SK-N-SH (cell line): Measurements from ENCODE around the gene RAB8A. TPM values are rescaled to one million over a fixed set of nuclear protein-coding genes. Genes with fewer than 3 reads are reported as not detected.

Experiments used
- CTCF ChIA-PET: fragments of 300-600, 350-600 bp; formaldehyde crosslinking; extraction: SDS; loops from one replicate; lab custom pipeline; 2021; lab: Yijun Ruan, JAX
- POLR2A ChIA-PET: fragments of 350-600 bp; sonication (Branson Sonifier 250); formaldehyde crosslinking; extraction: SDS; loops from one replicate; lab custom pipeline; 2020; ENCODE audit warnings: antibody characterized with exemption, inconsistent platforms; lab: Yijun Ruan, JAX
- DNase-seq: peaks from one replicate; pipeline ENCODE4 v3.0.0; 2012
- H2AFZ ChIP-seq: fragments of 200-600 bp; sonication (generic); 2 replicates; pipeline ENCODE4 v1.8.1; 2016; ENCODE audit warnings: antibody characterized with exemption, mild to moderate bottlenecking, low read depth
- H3F3A ChIP-seq: fragments of 200-600 bp; sonication (generic); replicated peaks from 2 replicates; pipeline ENCODE3; 2016; ENCODE audit warnings: antibody characterized with exemption, mild to moderate bottlenecking; ENCODE audit not compliant: insufficient read depth
- H3K27ac ChIP-seq, 2 experiments: fragments of 200-500 bp in 1 of 2; fragments of 200-600 bp in 1 of 2; sonication (Bioruptor generic) in 1 of 2; sonication (generic), shearing (Covaris generic) in 1 of 2; 2 replicates each; pipeline versions ENCODE4 v1.5.1 to v1.6.1; 2014 to 2016; ENCODE audit warnings: low read depth in 2 of 2, inconsistent platforms in 1 of 2, low read length in 1 of 2, mild to moderate bottlenecking in 1 of 2, mixed read lengths in 1 of 2
- H3K27me3 ChIP-seq: fragments of 200-600 bp; sonication (generic), shearing (Covaris generic); 2 replicates; pipeline ENCODE4 v1.6.1; 2016; ENCODE audit warnings: mixed run types; ENCODE audit not compliant: insufficient read depth
- H3K36me3 ChIP-seq, 2 experiments: fragments of 200-500 bp in 1 of 2; fragments of 200-600 bp in 1 of 2; sonication (Bioruptor generic) in 1 of 2; sonication (generic) in 1 of 2; replicated peaks in 1 of 2; 2 replicates each; pipeline versions ENCODE3 to v1.5.1; 2014 to 2016; ENCODE audit warnings: low read length in 1 of 2, mild to moderate bottlenecking in 1 of 2; ENCODE audit not compliant: insufficient read depth in 2 of 2, control insufficient read depth in 1 of 2
- H3K4me1 ChIP-seq, 2 experiments: fragments of 200-500 bp in 1 of 2; fragments of 200-600 bp in 1 of 2; sonication (Bioruptor generic) in 1 of 2; sonication (generic), shearing (Covaris generic) in 1 of 2; 2 replicates each; pipeline versions ENCODE4 v1.5.1 to v1.6.1; 2014 to 2016; ENCODE audit warnings: low read depth in 1 of 2, low read length in 1 of 2, mixed run types in 1 of 2; ENCODE audit not compliant: insufficient read depth in 2 of 2, control insufficient read depth in 1 of 2
- H3K4me2 ChIP-seq: fragments of 200-600 bp; sonication (generic), shearing (Covaris generic); 2 replicates; pipeline ENCODE4 v1.6.1; 2017; ENCODE audit warnings: mixed run types
- H3K4me3 ChIP-seq, 2 experiments: fragments of 200-500 bp in 1 of 2; fragments of 200-600 bp in 1 of 2; sonication (Bioruptor generic) in 1 of 2; sonication (generic), shearing (Covaris generic) in 1 of 2; 2 replicates each; pipeline versions ENCODE4 v1.5.1 to v1.8.1; 2014 to 2016; ENCODE audit warnings: low read depth in 2 of 2, inconsistent platforms in 1 of 2, low read length in 1 of 2, mild to moderate bottlenecking in 1 of 2, mixed read lengths in 1 of 2, moderate library complexity in 1 of 2
- H3K79me2 ChIP-seq: fragments of 200-600 bp; sonication (generic); 2 replicates; pipeline ENCODE4 v1.8.1; 2017; ENCODE audit warnings: mild to moderate bottlenecking; ENCODE audit not compliant: insufficient read depth
- H3K9ac ChIP-seq: fragments of 200-600 bp; sonication (generic); 2 replicates; pipeline ENCODE4 v1.6.1; 2017; ENCODE audit warnings: mixed run types
- H3K9me2 ChIP-seq: fragments of 200-600 bp; sonication (generic); 2 replicates; pipeline ENCODE4 v1.6.1; 2017; ENCODE audit warnings: mixed run types
- H3K9me3 ChIP-seq: fragments of 200-600 bp; sonication (generic); 2 replicates; pipeline ENCODE4 v1.6.1; 2017; ENCODE audit warnings: mixed run types, mild to moderate bottlenecking, moderate library complexity
- H4K20me1 ChIP-seq: fragments of 200-600 bp; sonication (generic); 2 replicates; pipeline ENCODE4 v1.6.1; 2017; ENCODE audit warnings: mild to moderate bottlenecking, mixed run types; ENCODE audit not compliant: insufficient read depth
- CTCF ChIP-seq: fragments of 200-600 bp; sonication (generic); IDR thresholded peaks from 2 replicates; pipeline ENCODE4 v1.6.1; 2017; ENCODE audit warnings: antibody characterized with exemption, mild to moderate bottlenecking, moderate library complexity
- EP300 ChIP-seq, 2 experiments: IDR thresholded peaks; 2 replicates each; pipeline versions ENCODE4 v1.4.0 to v1.6.1; 2012; ENCODE audit warnings: borderline replicate concordance in 1 of 2, low read depth in 1 of 2, low read length in 1 of 2
- GABPA ChIP-seq: IDR thresholded peaks from 2 replicates; pipeline ENCODE4 v1.4.0; 2012; ENCODE audit warnings: low read depth, mild to moderate bottlenecking
- IRF3 ChIP-seq: fragments of 150-350 bp; IDR thresholded peaks from 2 replicates; pipeline ENCODE4 v1.6.1; 2016; ENCODE audit warnings: mild to moderate bottlenecking, low read depth, low read length
- NRF1 ChIP-seq: IDR thresholded peaks from 2 replicates; pipeline ENCODE4 v1.6.1; 2012; ENCODE audit warnings: low read depth, mild to moderate bottlenecking, low read length
- RAD21 ChIP-seq: IDR thresholded peaks from 2 replicates; pipeline ENCODE4 v1.6.1; 2012; ENCODE audit warnings: mild to moderate bottlenecking, low read length
- RXRA ChIP-seq: IDR thresholded peaks from 2 replicates; pipeline ENCODE4 v1.4.0; 2012; ENCODE audit warnings: low read depth, mild to moderate bottlenecking, borderline replicate concordance
- SMC3 ChIP-seq: IDR thresholded peaks from 2 replicates; pipeline ENCODE4 v1.6.1; 2012; ENCODE audit warnings: low read depth, low read length, improper control_type of control experiment
- TEAD4 ChIP-seq: IDR thresholded peaks from 2 replicates; pipeline ENCODE4 v1.4.0; 2012; ENCODE audit warnings: mild to moderate bottlenecking, borderline replicate concordance; ENCODE audit not compliant: insufficient read depth
- YY1 ChIP-seq: IDR thresholded peaks from 2 replicates; pipeline ENCODE4 v1.4.0; 2012; ENCODE audit warnings: low read depth, mild to moderate bottlenecking
- WGBS: methylation state at CpG from one replicate; pipeline ENCODE4 v1.1.6; 2017; ENCODE audit warnings: low lambda C conversion rate; 5-methylcytosine and 5-hydroxymethylcytosine counted together
- polyA plus RNA-seq, 3 experiments: library from polyadenylated mRNA; depleted of rRNA; stranded (reverse); fragments of >200 nt; gene quantifications; 2 replicates each; pipeline ENCODE4 v1.2.3, GENCODE V29; 2012

Gene RAB8A
- polyA plus RNA-seq, 1 of the 3 experiments (the other 2 are of a cell fraction): 55.2 TPM

- Histone ChIP-seq H3K27ac (no peak overlapping the region), H3K9me3 (no peaks in the 10 kb centered on the region), H3K4me3 (no peak overlapping the region), H3K4me1 (no peaks in the 10 kb centered on the region; a peak in 1 of 4 replicates), H3K9ac (no peak overlapping the region), H4K20me1 (no peaks in the 10 kb centered on the region), H3K9me2 (no peaks in the 10 kb centered on the region), H3K27me3 (no peaks in the 10 kb centered on the region; the same call in 1 of the 2 replicates), H3K36me3 (no peaks in the 10 kb centered on the region), H3F3A (no peaks in the 10 kb centered on the region), H3K79me2 (no peaks in the 10 kb centered on the region), H3K4me2 (no peak overlapping the region), H2AFZ (no peak overlapping the region)
- peak; percentile 73 for DNase-seq
- POLR2A ChIA-PET: no interaction called here
- CTCF ChIA-PET: interaction anchor here (0.6 to 6.7 kb wide), 24 partner anchors 9 to 153 kb away, joined by 3 to 90 read pairs (median 5); partner anchors contain the start of genes RAB8A and TPM4
- TF ChIP-seq RAD21 (peak; percentile 36; the same call in 1 of the 2 replicates), CTCF (peak; percentile 90), IRF3 (no peak)
- 75% methylated on average over 2 of the region's 2 CpGs for WGBS
These were observed 48.9 kb upstream of the RAB8A start for GRCh38 chr19:16062789-16063188.

- Histone ChIP-seq H3K9ac (no peak overlapping the region), H3K9me3 (no peaks in the 10 kb centered on the region), H3F3A (no peaks in the 10 kb centered on the region), H3K4me2 (no peak overlapping the region), H3K36me3 (no peaks in the 10 kb centered on the region), H3K27me3 (no peaks in the 10 kb centered on the region; the same call in 1 of the 2 replicates), H3K4me3 (no peak overlapping the region), H3K9me2 (no peaks in the 10 kb centered on the region), H3K4me1 (no peaks in the 10 kb centered on the region; a peak in 1 of 4 replicates), H3K27ac (no peak overlapping the region; a peak in 1 of 4 replicates), H2AFZ (no peak overlapping the region)
- ChIA-PET POLR2A (interaction anchor here (1.1 kb wide), 1 partner anchor 12 kb away, joined by 3 read pairs; the partner anchor contains the start of gene TPM4), CTCF (interaction anchor here (0.6 to 6.7 kb wide), 9 partner anchors 7 to 614 kb away, joined by 3 to 90 read pairs (median 4); partner anchors contain the start of genes RAB8A and TPM4)
- no peak for DNase-seq
- WGBS: 78% methylated on average over 5 of the region's 16 CpGs
- TF ChIP-seq YY1: no peak
- no peak for TF ChIP-seq RXRA
- no peak for TF ChIP-seq NRF1
- no peak for TF ChIP-seq SMC3
- TF ChIP-seq EP300 (IDR thresholded peaks at IDR 0.05; ENCODE audit: borderline replicate concordance in 1 of 2, low read depth in 1 of 2, low read length in 1 of 2): no peak
- TF ChIP-seq GABPA: no peak
- TF ChIP-seq TEAD4: no peak
- TF ChIP-seq, all 33 proteins: peak for 0
- Histone ChIP-seq H3K79me2 (no peaks in the 10 kb centered on the region), H4K20me1 (no peaks in the 10 kb centered on the region)
These were observed 47.3 kb upstream of the RAB8A start for GRCh38 chr19:16064209-16064889.
